Thyroid gland (tissue), 4 donors: Measurements from ENCODE around the gene SEC14L3. TPM values are rescaled to one million over a fixed set of nuclear protein-coding genes. Genes with fewer than 3 reads are reported as not detected.

ENCODE experiments used
- DNase-seq, 2 donors: peaks; one replicate each; pipeline ENCODE4 v3.0.0-alpha.2; 2019
- H3K27ac ChIP-seq, 3 donors: fragments of 200-600 bp; sonication (generic); 1 replicate in 2 of 3; 2 replicates in 1 of 3; pipeline ENCODE4 v1.5.1; 2016 to 2019; ENCODE audit warnings: mild to moderate bottlenecking in 1 of 3, moderate library complexity in 1 of 3
- H3K27me3 ChIP-seq: fragments of 200-600 bp; sonication (generic); one replicate; pipeline ENCODE4 v1.5.1; 2019
- H3K36me3 ChIP-seq, 2 donors: fragments of 200-600 bp; sonication (generic); one replicate each; pipeline ENCODE4 v1.5.1; 2016 to 2019
- H3K4me1 ChIP-seq, 2 donors: fragments of 200-600 bp; sonication (generic); one replicate each; pipeline ENCODE4 v1.5.1; 2017 to 2019
- H3K4me3 ChIP-seq, 3 donors: fragments of 200-600 bp; sonication (generic); replicated peaks in 1 of 3; 1 replicate in 2 of 3; 2 replicates in 1 of 3; pipeline ENCODE4 v1.5.1; 2016; ENCODE audit warnings: mild to moderate bottlenecking in 1 of 3
- H3K9me3 ChIP-seq: fragments of 200-600 bp; sonication (generic); one replicate; pipeline ENCODE4 v1.5.1; 2017
- POLR2A ChIP-seq, 2 donors: fragments of 450-650 bp; IDR thresholded peaks; one replicate each; pipeline ENCODE4 v1.6.1; 2017; ENCODE audit warnings: antibody characterized with exemption in 2 of 2, mild to moderate bottlenecking in 2 of 2, moderate library complexity in 1 of 2
- WGBS, 2 donors: methylation state at CpG; one replicate each; pipeline ENCODE4 v1.1.5; 2017; 5-methylcytosine and 5-hydroxymethylcytosine counted together
- intact Hi-C: fragments of 100-400 bp; cut with DNase I; formaldehyde crosslinking; loops from one replicate; pipeline ENCODE4 v1.15.1; 2023
- total RNA-seq, 4 donors: library from RNA; depleted of rRNA; stranded (reverse); fragments of >200 nt; gene quantifications; one replicate each; pipeline ENCODE4 v1.2.3, GENCODE V29; 2016
- TF ChIP-seq, protein P1 (sequence below), 6 experiments: fragments of 200-600 bp in 3 of 6; fragments of 450-650 bp in 3 of 6; sonication (generic) in 3 of 6; IDR thresholded peaks; one replicate each; pipeline ENCODE4 v1.5.1; 2016 to 2019; ENCODE audit warnings: antibody characterized with exemption in 6 of 6, mild to moderate bottlenecking in 2 of 6, inconsistent platforms in 1 of 6, moderate library complexity in 1 of 6

The SEC14L3 gene
- total RNA-seq, 4 donors from 2014 or later, result 1.5 TPM; not detected in 3

DNA sequence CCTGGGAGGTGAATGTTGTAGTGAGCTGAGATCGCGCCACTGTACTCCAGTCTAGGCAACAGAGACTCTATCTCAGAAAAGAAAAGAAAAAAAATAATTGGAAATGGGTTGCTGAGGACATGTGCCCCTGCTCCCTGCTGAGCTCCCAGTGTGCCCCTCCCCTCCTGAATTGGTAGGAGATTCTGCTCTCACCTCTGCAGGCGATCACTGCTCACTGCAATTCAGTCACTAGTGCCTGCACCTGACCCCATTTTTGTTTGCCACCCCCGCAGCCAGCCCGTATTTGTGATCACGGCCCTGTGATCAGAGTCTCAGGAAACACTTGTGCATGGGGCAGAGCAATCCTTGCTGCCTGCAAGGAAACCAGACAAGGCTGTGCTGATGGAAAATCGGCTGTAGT lies 16.3 kb upstream of the SEC14L3 start:
- Histone ChIP-seq H3K27me3 (no peaks in the 10 kb centered on the region), H3K27ac (no peak overlapping the region), H3K36me3 (no peaks in the 10 kb centered on the region), H3K4me3 (no peak overlapping the region), H3K9me3 (no peaks in the 10 kb centered on the region), H3K4me1 (no peaks in the 10 kb centered on the region)
- TF ChIP-seq POLR2A (IDR thresholded peaks at IDR 0.05), result no peak
- TF ChIP-seq, protein P1, sequence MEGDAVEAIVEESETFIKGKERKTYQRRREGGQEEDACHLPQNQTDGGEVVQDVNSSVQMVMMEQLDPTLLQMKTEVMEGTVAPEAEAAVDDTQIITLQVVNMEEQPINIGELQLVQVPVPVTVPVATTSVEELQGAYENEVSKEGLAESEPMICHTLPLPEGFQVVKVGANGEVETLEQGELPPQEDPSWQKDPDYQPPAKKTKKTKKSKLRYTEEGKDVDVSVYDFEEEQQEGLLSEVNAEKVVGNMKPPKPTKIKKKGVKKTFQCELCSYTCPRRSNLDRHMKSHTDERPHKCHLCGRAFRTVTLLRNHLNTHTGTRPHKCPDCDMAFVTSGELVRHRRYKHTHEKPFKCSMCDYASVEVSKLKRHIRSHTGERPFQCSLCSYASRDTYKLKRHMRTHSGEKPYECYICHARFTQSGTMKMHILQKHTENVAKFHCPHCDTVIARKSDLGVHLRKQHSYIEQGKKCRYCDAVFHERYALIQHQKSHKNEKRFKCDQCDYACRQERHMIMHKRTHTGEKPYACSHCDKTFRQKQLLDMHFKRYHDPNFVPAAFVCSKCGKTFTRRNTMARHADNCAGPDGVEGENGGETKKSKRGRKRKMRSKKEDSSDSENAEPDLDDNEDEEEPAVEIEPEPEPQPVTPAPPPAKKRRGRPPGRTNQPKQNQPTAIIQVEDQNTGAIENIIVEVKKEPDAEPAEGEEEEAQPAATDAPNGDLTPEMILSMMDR (IDR thresholded peaks at IDR 0.05), result no peak
- intact Hi-C loops, result loop anchor here (5.0 kb wide), 2 partner anchors 41 to 101 kb away; partner anchors contain the start of gene RNF215
- 68 to 71% methylated on average over 7 of the region's 7 CpGs for WGBS, 2 donors
- no peak for DNase-seq

DNA sequence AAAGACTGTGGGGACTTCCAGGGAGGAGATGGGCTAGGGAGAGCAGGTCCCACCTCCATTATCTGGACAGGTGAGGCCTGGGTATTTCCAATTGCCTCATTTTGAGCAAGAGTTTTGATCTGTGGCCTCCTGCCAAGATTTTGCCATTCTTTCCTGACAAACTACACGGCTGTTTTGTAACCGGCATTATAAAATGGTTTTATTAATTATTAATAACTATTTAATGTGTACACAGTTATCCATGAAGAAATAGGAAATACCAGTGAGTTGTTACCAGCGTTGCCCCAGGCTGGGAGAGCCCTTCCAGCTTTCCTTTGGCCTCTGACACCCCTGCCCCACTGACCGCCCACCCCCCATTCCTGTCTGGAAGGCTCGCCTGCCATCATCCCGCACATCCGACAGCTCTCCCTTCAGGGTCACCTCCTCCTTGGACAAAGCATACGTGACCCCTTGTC lies 14.9 kb upstream of the SEC14L3 start:
- Histone ChIP-seq H3K27ac (no peak overlapping the region), H3K27me3 (no peaks in the 10 kb centered on the region), H3K9me3 (no peaks in the 10 kb centered on the region), H3K4me3 (no peak overlapping the region), H3K36me3 (no peaks in the 10 kb centered on the region), H3K4me1 (no peaks in the 10 kb centered on the region)
- intact Hi-C loops, result loop anchor here (5.0 kb wide), 2 partner anchors 39 to 99 kb away; partner anchors contain the start of gene RNF215
- TF ChIP-seq POLR2A (IDR thresholded peaks at IDR 0.05), result no peak
- TF ChIP-seq, protein P1 (IDR thresholded peaks at IDR 0.05), result no peak
- no peak for DNase-seq
- WGBS, 2 donors, result 82 to 86% methylated on average over 8 of the region's 8 CpGs

DNA sequence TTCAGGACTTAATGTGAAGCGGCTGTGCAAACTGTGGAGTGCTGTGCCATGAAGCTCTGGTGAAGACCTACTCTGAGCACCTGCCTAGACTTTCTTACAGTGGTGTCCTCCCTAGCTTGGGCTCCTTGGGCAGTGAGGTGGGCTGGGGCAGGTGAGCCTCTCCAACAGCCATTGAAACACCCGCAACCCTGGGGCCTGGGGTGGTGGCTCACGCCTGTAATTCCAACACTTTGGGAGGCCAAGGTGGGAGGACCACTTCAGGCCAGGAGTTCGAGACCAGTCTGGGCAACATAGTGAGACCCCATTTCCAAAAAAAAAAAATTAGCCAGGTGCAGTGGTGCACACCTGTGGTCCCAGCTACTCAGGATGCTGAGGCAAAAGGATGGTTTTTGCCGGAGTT lies 14.3 kb upstream of the SEC14L3 start:
- intact Hi-C loops, result loop anchor here (5.0 kb wide), 2 partner anchors 39 to 99 kb away; partner anchors contain the start of gene RNF215
- Histone ChIP-seq H3K36me3 (no peaks in the 10 kb centered on the region), H3K27ac (no peak overlapping the region), H3K9me3 (no peaks in the 10 kb centered on the region), H3K27me3 (no peaks in the 10 kb centered on the region), H3K4me1 (no peaks in the 10 kb centered on the region), H3K4me3 (no peak overlapping the region)
- no peak for DNase-seq
- TF ChIP-seq POLR2A (IDR thresholded peaks at IDR 0.05), result no peak
- TF ChIP-seq, protein P1 (IDR thresholded peaks at IDR 0.05), result no peak
- WGBS, 2 donors, result 94% methylated on average over 5 of the region's 5 CpGs

DNA sequence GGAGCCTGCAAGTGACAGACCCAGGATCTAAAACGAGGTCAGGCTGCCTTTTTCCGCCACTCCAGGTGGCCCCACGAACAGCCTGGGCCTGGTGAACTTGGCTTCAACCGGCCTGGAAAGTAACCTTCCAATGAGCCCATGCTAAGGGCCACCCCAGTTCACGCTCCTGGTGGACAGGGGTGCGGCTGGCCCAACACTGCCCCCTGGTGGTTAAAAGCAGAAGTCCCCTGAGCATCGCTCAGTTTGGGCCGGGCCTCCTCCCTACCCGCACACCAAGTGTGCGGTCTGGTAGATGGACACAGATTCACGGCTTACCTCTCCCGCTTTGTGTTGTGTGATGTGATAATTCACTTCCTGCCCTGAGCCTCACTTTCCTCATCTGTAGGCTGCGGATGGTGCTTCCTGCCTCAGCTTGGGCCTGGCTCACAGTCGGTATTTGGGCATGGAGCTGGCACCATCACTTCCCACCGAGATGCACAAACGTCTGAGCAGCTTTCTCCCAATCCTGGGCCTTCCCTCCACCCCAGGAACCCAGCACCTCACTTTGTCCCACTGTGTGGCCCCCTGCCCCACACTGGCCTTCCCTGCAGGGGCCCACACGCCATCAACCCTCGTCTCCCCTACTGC lies 13.7 kb upstream of the SEC14L3 start:
- 31 to 36% methylated on average over 16 to 17 of the region's 18 CpGs for WGBS, 2 donors
- intact Hi-C loops, result loop anchor here (5.0 kb wide), 2 partner anchors 38 to 98 kb away; partner anchors contain the start of gene RNF215
- DNase-seq, result peak; percentile 57 to 66
- Histone ChIP-seq H3K36me3 (no peaks in the 10 kb centered on the region), H3K9me3 (no peaks in the 10 kb centered on the region), H3K4me1 (no peaks in the 10 kb centered on the region), H3K4me3 (no peak overlapping the region), H3K27ac (no peak overlapping the region), H3K27me3 (no peaks in the 10 kb centered on the region)
- no peak for TF ChIP-seq POLR2A (IDR thresholded peaks at IDR 0.05)
- TF ChIP-seq, protein P1 (IDR thresholded peaks at IDR 0.05), result peak; percentile 87 to 98 (median 93)

DNA sequence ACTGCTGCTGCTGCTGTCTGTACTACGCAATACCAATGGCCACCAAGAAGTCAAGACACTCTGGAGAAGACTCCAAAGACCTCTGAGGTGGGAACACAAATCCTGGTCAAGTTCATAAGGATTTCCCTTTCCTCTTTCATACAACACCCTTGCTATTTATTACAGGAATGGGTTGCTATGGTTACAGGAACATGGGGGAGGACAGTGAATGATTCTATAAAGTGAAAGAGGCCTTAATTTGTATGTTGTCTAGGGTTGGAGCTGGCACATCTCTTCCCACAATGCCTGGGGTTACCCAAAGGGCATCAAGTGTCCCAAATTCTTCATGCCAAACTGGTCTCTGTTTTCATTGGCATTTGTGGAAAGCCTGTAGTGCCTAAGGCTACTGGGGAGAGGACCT lies 11.4 kb upstream of the SEC14L3 start:
- Histone ChIP-seq H3K27ac (no peak overlapping the region), H3K27me3 (no peaks in the 10 kb centered on the region), H3K4me3 (no peak overlapping the region), H3K36me3 (no peaks in the 10 kb centered on the region), H3K4me1 (no peaks in the 10 kb centered on the region), H3K9me3 (no peaks in the 10 kb centered on the region)
- no peak for DNase-seq
- WGBS, 2 donors, result 96 to 100% methylated on average over 1 of the region's 1 CpG
- intact Hi-C loops, result no loop called here
- no peak for TF ChIP-seq POLR2A (IDR thresholded peaks at IDR 0.05)
- TF ChIP-seq, protein P1 (IDR thresholded peaks at IDR 0.05), result no peak
